Measurements from ENCODE around the gene ARMCX5. TPM values are rescaled to one million over a fixed set of nuclear protein-coding genes. Genes with fewer than 3 reads are reported as not detected.

The ARMCX5 gene
- total and polyA plus RNA-seq, 2 of the 8 experiments (the other 6 are each of a cell fraction or from before 2014, with no cell fraction given): 8.6 to 10.9 TPM

GRCh38 chrX:102610905-102611304 lies 11.6 kb downstream of the ARMCX5 start:
- Histone ChIP-seq H3K4me2 (ENCODE audit: insufficient read depth in 1 of 2, low read depth in 2 of 2, low read length in 2 of 2) (no peak overlapping the region), H4K8ac (ENCODE audit: extremely low read depth, insufficient read depth, low read length) (no peak overlapping the region), H3K27ac (ENCODE audit: low read depth, low read length) (no peak overlapping the region), H2BK15ac (ENCODE audit: low read length) (no peak overlapping the region), H4K20me1 (replicated peaks in 1 of 2; ENCODE audit: control insufficient read depth in 1 of 2, insufficient read depth in 2 of 2, low read length in 2 of 2) (no peaks in the 10 kb centered on the region), H3K79me2 (ENCODE audit: control insufficient read depth in 1 of 2, insufficient read depth in 2 of 2, low read length in 2 of 2) (peaks cover 0 to 4% of the 10 kb centered on the region in 2 experiments; a peak in 2 of 4 replicates), H3K23ac (ENCODE audit: insufficient read length) (no peak overlapping the region), H2BK12ac (ENCODE audit: low read depth, low read length) (no peak overlapping the region), H3K56ac (replicated peaks; ENCODE audit: insufficient read length, low read depth, low read length) (no peak overlapping the region), H3K36me3 (ENCODE audit: control insufficient read depth in 2 of 4, insufficient read depth in 4 of 4, low read length in 3 of 4) (no peaks in the 10 kb centered on the region; a peak in 1 of 8 replicates), H2AK5ac (ENCODE audit: low read depth, low read length) (no peak overlapping the region), H2BK120ac (replicated peaks; ENCODE audit: low read depth, low read length) (no peak overlapping the region), H2BK5ac (ENCODE audit: low read depth, low read length) (no peak overlapping the region), H2BK20ac (ENCODE audit: low read length) (no peak overlapping the region), H3K18ac (ENCODE audit: extremely low read depth, low read length) (no peak overlapping the region), H3K4me3 (ENCODE audit: extremely low read depth in 1 of 4, insufficient read depth in 2 of 4, low read depth in 3 of 4, low read length in 4 of 4) (no peak overlapping the region), H3K4ac (replicated peaks; ENCODE audit: insufficient read length, low read depth, low read length) (no peak overlapping the region), H3K9ac (replicated peaks in 1 of 4; ENCODE audit: extremely low read depth in 1 of 4, low read depth in 3 of 4, low read length in 3 of 4) (no peak overlapping the region), H3K4me1 (replicated peaks in 1 of 4; ENCODE audit: control insufficient read depth in 3 of 4, insufficient read depth in 4 of 4, low read length in 3 of 4) (no peaks in the 10 kb centered on the region), H4K91ac (replicated peaks; ENCODE audit: insufficient read length, low read length) (no peak overlapping the region), H3K79me1 (ENCODE audit: low read depth, low read length) (no peaks in the 10 kb centered on the region), H2AFZ (ENCODE audit: low read length) (no peak overlapping the region), H4K5ac (ENCODE audit: insufficient read length, low read depth, low read length) (no peak overlapping the region), H3K9me3 (ENCODE audit: insufficient read depth in 2 of 2, low read depth in 1 of 2, low read length in 1 of 2) (no peaks in the 10 kb centered on the region), H3K27me3 (replicated peaks in 1 of 4; ENCODE audit: control insufficient read depth in 3 of 4, extremely low read depth in 1 of 4, insufficient read depth in 3 of 4, low read length in 3 of 4) (no peaks in the 10 kb centered on the region), H3K14ac (ENCODE audit: insufficient read length) (no peak overlapping the region), H3K23me2 (ENCODE audit: low read depth, low read length) (no peaks in the 10 kb centered on the region)
- TF ChIP-seq MAX (IDR thresholded peaks at IDR 0.05) (no peak), KDM4A (IDR thresholded peaks at IDR 0.05; ENCODE audit: low read depth, low read length, severe bottlenecking) (no peak), EZH2 (IDR thresholded peaks at IDR 0.05; ENCODE audit: low read depth, low read length, severe bottlenecking) (no peak)
- CTCF ChIA-PET (ENCODE audit: partially characterized antibody): no interaction called here
- POLR2A ChIA-PET (ENCODE audit: partially characterized antibody): no interaction called here
- 90% methylated on average over 4 of the region's 4 CpGs; no CpG with 5 or more reads in 1 of the 2 experiments for WGBS, 2 experiments (ENCODE audit: extremely low coverage in 1 of 2, insufficient coverage in 1 of 2, insufficient read length in 1 of 2, insufficient replicate concordance in 2 of 2, low coverage in 1 of 2, low lambda C conversion rate in 2 of 2, missing lambda C conversion rate in 1 of 2)
- no peak for DNase-seq (ENCODE audit: low read depth in 1 of 2, low spot score in 2 of 2)
- no peak for FAIRE-seq

All from H1 (cell line).